HCT116 (cell line): Measurements from ENCODE around the gene CYP2C19. TPM values are rescaled to one million over a fixed set of nuclear protein-coding genes. Genes with fewer than 3 reads are reported as not detected.

Source experiments
- ATAC-seq: fragments of 200-7000 bp; cut with Tn5 transposase; 2 replicates; pipeline ENCODE4 v1.9.1; 2020; ENCODE audit warnings: mild to moderate bottlenecking, moderate library complexity
- BruUV-seq: library from RNA; stranded (reverse); fragments of 400-500 nt; replicated peaks from 2 replicates; lab custom pipeline; 2021; lab: Mats Ljungman, UMichigan
- CTCF ChIA-PET: fragments of 300-600 bp; sonication (Branson Sonifier 250); formaldehyde crosslinking; loops from one replicate; lab custom pipeline; 2021; ENCODE audit warnings: antibody characterized with exemption; lab: Charles Lee
- POLR2A ChIA-PET: fragments of 300-600, 350-600 bp; sonication (Branson Sonifier 250); formaldehyde crosslinking; loops from one replicate; lab custom pipeline; 2021; ENCODE audit warnings: antibody characterized with exemption; lab: Charles Lee
- RAD21 ChIA-PET, 2 experiments: fragments of 300-600 bp; sonication (Branson Sonifier 250); formaldehyde crosslinking; loops; one replicate each; lab custom pipeline; 2023; ENCODE audit warnings: low total read pairs in 2 of 2; ENCODE audit not compliant: uncharacterized antibody in 2 of 2, unreplicated experiment in 2 of 2, low non-redundant PET in 1 of 2; lab: Charles Lee
- DNase-seq: peaks from one replicate; pipeline ENCODE4 v3.0.0-alpha.2; 2010; ENCODE audit warnings: low read depth, low spot score
- H2AFZ ChIP-seq: fragments of 200-600 bp; shearing (Covaris generic), sonication (generic); 2 replicates; pipeline ENCODE4 v1.6.1; 2017; ENCODE audit warnings: low read depth, mixed run types, mixed read lengths, antibody characterized with exemption, low read length; ENCODE audit not compliant: poor library complexity, severe bottlenecking
- H3K27ac ChIP-seq: 2 replicates; pipeline ENCODE4 v1.5.1; 2012; ENCODE audit warnings: low read depth, low read length
- H3K27me3 ChIP-seq: fragments of 200-600 bp; sonication (generic); 2 replicates; pipeline ENCODE4 v1.6.1; 2016; ENCODE audit warnings: mixed run types, low read length, mixed read lengths; ENCODE audit not compliant: insufficient read depth
- H3K36me3 ChIP-seq, 2 experiments: fragments of 200-500 bp in 1 of 2; fragments of 200-600 bp in 1 of 2; sonication (Bioruptor generic) in 1 of 2; sonication (generic) in 1 of 2; 2 replicates each; pipeline versions ENCODE4 v1.5.1 to v1.6.1; 2014 to 2016; ENCODE audit warnings: low read length in 2 of 2, inconsistent platforms in 1 of 2, mixed read lengths in 1 of 2, mixed run types in 1 of 2; ENCODE audit not compliant: insufficient read depth in 2 of 2, control insufficient read depth in 1 of 2
- H3K4me1 ChIP-seq, 2 experiments: fragments of 200-600 bp in 1 of 2; sonication (generic) in 1 of 2; 2 replicates each; pipeline versions ENCODE4 v1.5.1 to v1.6.1; 2012 to 2017; ENCODE audit warnings: low read length in 2 of 2, inconsistent platforms in 1 of 2, mild to moderate bottlenecking in 1 of 2, mixed read lengths in 1 of 2, mixed run types in 1 of 2, moderate library complexity in 1 of 2; ENCODE audit not compliant: insufficient read depth in 2 of 2, control insufficient read depth in 1 of 2
- H3K4me2 ChIP-seq: fragments of 200-600 bp; sonication (generic); 2 replicates; pipeline ENCODE4 v1.6.1; 2017; ENCODE audit warnings: mixed run types, low read length, mixed read lengths
- H3K4me3 ChIP-seq, 2 experiments: fragments of 200-600 bp in 1 of 2; sonication (generic) in 1 of 2; replicated peaks in 1 of 2; 2 replicates each; pipeline ENCODE4 v1.5.1; 2011 to 2016; ENCODE audit warnings: low read length in 2 of 2, control low read depth in 1 of 2, low read depth in 1 of 2, mild to moderate bottlenecking in 1 of 2, mixed read lengths in 1 of 2, mixed run types in 1 of 2
- H3K79me2 ChIP-seq: fragments of 200-600 bp; sonication (generic); 2 replicates; pipeline ENCODE4 v1.6.1; 2017; ENCODE audit warnings: mild to moderate bottlenecking, mixed run types, low read length, moderate library complexity, mixed read lengths; ENCODE audit not compliant: insufficient read depth
- H3K9ac ChIP-seq: fragments of 200-600 bp; sonication (generic); 2 replicates; pipeline ENCODE4 v1.6.1; 2016; ENCODE audit warnings: low read length, mixed read lengths
- H3K9me2 ChIP-seq: fragments of 200-600 bp; sonication (generic), shearing (Covaris generic); 2 replicates; pipeline ENCODE4 v1.6.1; 2017; ENCODE audit warnings: mixed run types, mild to moderate bottlenecking, moderate library complexity; ENCODE audit not compliant: insufficient read depth
- H3K9me3 ChIP-seq, 2 experiments: fragments of 200-500 bp in 1 of 2; fragments of 200-600 bp in 1 of 2; sonication (Bioruptor generic) in 1 of 2; sonication (generic) in 1 of 2; 2 replicates each; pipeline ENCODE4 v1.6.1; 2014 to 2017; ENCODE audit warnings: low read length in 2 of 2, mixed read lengths in 2 of 2, inconsistent platforms in 1 of 2, low read depth in 1 of 2, mild to moderate bottlenecking in 1 of 2, mixed run types in 1 of 2, moderate library complexity in 1 of 2; ENCODE audit not compliant: control insufficient read depth in 1 of 2, insufficient read depth in 1 of 2
- H4K20me1 ChIP-seq: fragments of 200-600 bp; sonication (generic), shearing (Covaris generic); 2 replicates; pipeline ENCODE4 v1.6.1; 2017; ENCODE audit warnings: mixed run types, mild to moderate bottlenecking, moderate library complexity; ENCODE audit not compliant: insufficient read depth
- CEBPB ChIP-seq: IDR thresholded peaks from 2 replicates; pipeline ENCODE4 v1.6.1; 2012; ENCODE audit warnings: low read depth
- EGR1 ChIP-seq: IDR thresholded peaks from 2 replicates; pipeline ENCODE4 v1.6.1; 2012; ENCODE audit warnings: low read depth
- ELF1 ChIP-seq: IDR thresholded peaks from 2 replicates; pipeline ENCODE4 v1.6.1; 2012; ENCODE audit warnings: low read depth, borderline replicate concordance
- EZH2 ChIP-seq: fragments of 200-600 bp; sonication (generic); IDR thresholded peaks from 2 replicates; pipeline ENCODE4 v1.6.1; 2017; ENCODE audit warnings: antibody characterized with exemption, mixed run types
- EZH2phosphoT487 ChIP-seq: fragments of 200-600 bp; IDR thresholded peaks from 2 replicates; pipeline ENCODE4 v1.6.1; 2018; ENCODE audit warnings: antibody characterized with exemption, borderline replicate concordance
- FOSL1 ChIP-seq: IDR thresholded peaks from 2 replicates; pipeline ENCODE4 v1.6.1; 2012; ENCODE audit warnings: low read depth
- JUND ChIP-seq: IDR thresholded peaks from 2 replicates; pipeline ENCODE4 v1.6.1; 2012
- RAD21 ChIP-seq: IDR thresholded peaks from 2 replicates; pipeline ENCODE4 v1.6.1; 2012; ENCODE audit warnings: low read depth, mild to moderate bottlenecking
- SIN3A ChIP-seq: IDR thresholded peaks from 2 replicates; pipeline ENCODE4 v1.6.1; 2012; ENCODE audit warnings: low read depth
- SP1 ChIP-seq: IDR thresholded peaks from 2 replicates; pipeline ENCODE4 v1.6.1; 2012; ENCODE audit warnings: low read depth
- TCF7L2 ChIP-seq: IDR thresholded peaks from 2 replicates; pipeline ENCODE4 v1.7.0; 2011; ENCODE audit warnings: borderline replicate concordance, inconsistent platforms; ENCODE audit not compliant: insufficient read depth, insufficient read length; ENCODE audit errors: extremely low read depth
- YY1 ChIP-seq: IDR thresholded peaks from 2 replicates; pipeline ENCODE4 v1.6.1; 2011; ENCODE audit warnings: low read length, low read depth, moderate library complexity, mild to moderate bottlenecking; ENCODE audit not compliant: insufficient replicate concordance; ENCODE audit errors: extremely low read depth
- ZFX ChIP-seq: fragments of 450-650 bp; IDR thresholded peaks from 2 replicates; pipeline ENCODE4 v1.6.1; 2017
- ZNF274 ChIP-seq: fragments of 200-500 bp; sonication (Bioruptor generic); IDR thresholded peaks from 2 replicates; pipeline ENCODE4 v1.6.1; 2014; ENCODE audit warnings: mild to moderate bottlenecking, low read depth, low read length, inconsistent platforms
- intact Hi-C: fragments of 100-400 bp; cut with micrococcal nuclease; formaldehyde crosslinking; loops from 2 replicates; pipeline ENCODE4 v1.10.0; 2022
- total RNA-seq: library from RNA; stranded (reverse); gene quantifications from one replicate; pipeline ENCODE4 v1.2.1, GENCODE V29; 2021; ENCODE audit not compliant: unreplicated experiment
- TF ChIP-seq, protein P1 (sequence below): IDR thresholded peaks from 2 replicates; pipeline ENCODE4 v1.6.1; 2012; ENCODE audit warnings: low read depth
- TF ChIP-seq, protein P2 (sequence below), 3 experiments: fragments of 200-600 bp in 1 of 3; sonication (generic) in 1 of 3; IDR thresholded peaks in 2 of 3; conservative IDR thresholded peaks in 1 of 3; 2 replicates each; pipeline ENCODE4 v1.5.1; 2012 to 2017; ENCODE audit warnings: low read depth in 2 of 3, low read length in 2 of 3, antibody characterized with exemption in 1 of 3, borderline replicate concordance in 1 of 3, control low read depth in 1 of 3, mild to moderate bottlenecking in 1 of 3, mixed read lengths in 1 of 3, mixed run types in 1 of 3, moderate library complexity in 1 of 3; ENCODE audit not compliant: insufficient read depth in 1 of 3
- TF ChIP-seq, protein P3 (sequence below): IDR thresholded peaks from 2 replicates; pipeline ENCODE4 v1.6.1; 2012
- TF ChIP-seq, protein P4 (sequence below): IDR thresholded peaks from 2 replicates; pipeline ENCODE4 v1.6.1; 2011; ENCODE audit warnings: mild to moderate bottlenecking, low read length, moderate library complexity; ENCODE audit not compliant: insufficient replicate concordance; ENCODE audit errors: extremely low read depth

Gene CYP2C19
- total RNA-seq, 1 experiment from 2014 or later, result not detected

DNA sequence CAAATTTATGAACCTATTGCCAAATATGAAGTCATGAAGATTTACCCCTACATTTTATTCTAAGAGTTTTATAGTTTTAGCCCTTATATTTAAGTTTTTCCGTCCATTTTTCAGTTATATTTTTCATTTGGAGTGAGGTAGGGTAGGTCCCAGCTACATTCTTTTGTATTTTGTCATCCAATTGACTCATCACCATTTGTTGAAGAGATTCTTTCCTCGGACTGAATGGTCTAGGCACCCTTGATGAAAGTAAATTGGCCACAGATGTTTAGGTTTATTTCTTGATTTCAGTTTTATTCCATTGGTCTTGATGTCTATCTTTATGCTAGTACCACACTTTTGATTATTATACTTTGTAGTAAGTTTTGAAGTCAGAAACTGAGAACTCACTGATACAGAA is 22.7 kb downstream of the CYP2C19 start:
- H3K4me2 ChIP-seq, result no peak overlapping the region
- no peaks in the 10 kb centered on the region for H3K9me2 ChIP-seq
- H3K9me3 ChIP-seq, result no peaks in the 10 kb centered on the region
- no TSS peak for BruUV-seq
- intact Hi-C loops, result no loop called here
- no peak for TF ChIP-seq EZH2phosphoT487
- TF ChIP-seq ZFX, result no peak
- no peak for TF ChIP-seq JUND
- TF ChIP-seq, protein P1, sequence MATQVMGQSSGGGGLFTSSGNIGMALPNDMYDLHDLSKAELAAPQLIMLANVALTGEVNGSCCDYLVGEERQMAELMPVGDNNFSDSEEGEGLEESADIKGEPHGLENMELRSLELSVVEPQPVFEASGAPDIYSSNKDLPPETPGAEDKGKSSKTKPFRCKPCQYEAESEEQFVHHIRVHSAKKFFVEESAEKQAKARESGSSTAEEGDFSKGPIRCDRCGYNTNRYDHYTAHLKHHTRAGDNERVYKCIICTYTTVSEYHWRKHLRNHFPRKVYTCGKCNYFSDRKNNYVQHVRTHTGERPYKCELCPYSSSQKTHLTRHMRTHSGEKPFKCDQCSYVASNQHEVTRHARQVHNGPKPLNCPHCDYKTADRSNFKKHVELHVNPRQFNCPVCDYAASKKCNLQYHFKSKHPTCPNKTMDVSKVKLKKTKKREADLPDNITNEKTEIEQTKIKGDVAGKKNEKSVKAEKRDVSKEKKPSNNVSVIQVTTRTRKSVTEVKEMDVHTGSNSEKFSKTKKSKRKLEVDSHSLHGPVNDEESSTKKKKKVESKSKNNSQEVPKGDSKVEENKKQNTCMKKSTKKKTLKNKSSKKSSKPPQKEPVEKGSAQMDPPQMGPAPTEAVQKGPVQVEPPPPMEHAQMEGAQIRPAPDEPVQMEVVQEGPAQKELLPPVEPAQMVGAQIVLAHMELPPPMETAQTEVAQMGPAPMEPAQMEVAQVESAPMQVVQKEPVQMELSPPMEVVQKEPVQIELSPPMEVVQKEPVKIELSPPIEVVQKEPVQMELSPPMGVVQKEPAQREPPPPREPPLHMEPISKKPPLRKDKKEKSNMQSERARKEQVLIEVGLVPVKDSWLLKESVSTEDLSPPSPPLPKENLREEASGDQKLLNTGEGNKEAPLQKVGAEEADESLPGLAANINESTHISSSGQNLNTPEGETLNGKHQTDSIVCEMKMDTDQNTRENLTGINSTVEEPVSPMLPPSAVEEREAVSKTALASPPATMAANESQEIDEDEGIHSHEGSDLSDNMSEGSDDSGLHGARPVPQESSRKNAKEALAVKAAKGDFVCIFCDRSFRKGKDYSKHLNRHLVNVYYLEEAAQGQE, result no peak
- no peak for TF ChIP-seq ELF1
- no peak for TF ChIP-seq FOSL1
- TF ChIP-seq, protein P2, sequence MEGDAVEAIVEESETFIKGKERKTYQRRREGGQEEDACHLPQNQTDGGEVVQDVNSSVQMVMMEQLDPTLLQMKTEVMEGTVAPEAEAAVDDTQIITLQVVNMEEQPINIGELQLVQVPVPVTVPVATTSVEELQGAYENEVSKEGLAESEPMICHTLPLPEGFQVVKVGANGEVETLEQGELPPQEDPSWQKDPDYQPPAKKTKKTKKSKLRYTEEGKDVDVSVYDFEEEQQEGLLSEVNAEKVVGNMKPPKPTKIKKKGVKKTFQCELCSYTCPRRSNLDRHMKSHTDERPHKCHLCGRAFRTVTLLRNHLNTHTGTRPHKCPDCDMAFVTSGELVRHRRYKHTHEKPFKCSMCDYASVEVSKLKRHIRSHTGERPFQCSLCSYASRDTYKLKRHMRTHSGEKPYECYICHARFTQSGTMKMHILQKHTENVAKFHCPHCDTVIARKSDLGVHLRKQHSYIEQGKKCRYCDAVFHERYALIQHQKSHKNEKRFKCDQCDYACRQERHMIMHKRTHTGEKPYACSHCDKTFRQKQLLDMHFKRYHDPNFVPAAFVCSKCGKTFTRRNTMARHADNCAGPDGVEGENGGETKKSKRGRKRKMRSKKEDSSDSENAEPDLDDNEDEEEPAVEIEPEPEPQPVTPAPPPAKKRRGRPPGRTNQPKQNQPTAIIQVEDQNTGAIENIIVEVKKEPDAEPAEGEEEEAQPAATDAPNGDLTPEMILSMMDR (IDR thresholded peaks at IDR 0.05 in 2 of 3, conservative IDR thresholded peaks at IDR 0.05 in 1 of 3; ENCODE audit: borderline replicate concordance in 1 of 3, insufficient read depth in 1 of 3, low read depth in 2 of 3, low read length in 2 of 3), result no peak
- no peak for TF ChIP-seq CEBPB
- TF ChIP-seq ZNF274, result no peak
- TF ChIP-seq EGR1, result no peak
- TF ChIP-seq, protein P3, sequence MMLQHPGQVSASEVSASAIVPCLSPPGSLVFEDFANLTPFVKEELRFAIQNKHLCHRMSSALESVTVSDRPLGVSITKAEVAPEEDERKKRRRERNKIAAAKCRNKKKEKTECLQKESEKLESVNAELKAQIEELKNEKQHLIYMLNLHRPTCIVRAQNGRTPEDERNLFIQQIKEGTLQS, result no peak
- no peak for TF ChIP-seq YY1
- TF ChIP-seq, protein P4, sequence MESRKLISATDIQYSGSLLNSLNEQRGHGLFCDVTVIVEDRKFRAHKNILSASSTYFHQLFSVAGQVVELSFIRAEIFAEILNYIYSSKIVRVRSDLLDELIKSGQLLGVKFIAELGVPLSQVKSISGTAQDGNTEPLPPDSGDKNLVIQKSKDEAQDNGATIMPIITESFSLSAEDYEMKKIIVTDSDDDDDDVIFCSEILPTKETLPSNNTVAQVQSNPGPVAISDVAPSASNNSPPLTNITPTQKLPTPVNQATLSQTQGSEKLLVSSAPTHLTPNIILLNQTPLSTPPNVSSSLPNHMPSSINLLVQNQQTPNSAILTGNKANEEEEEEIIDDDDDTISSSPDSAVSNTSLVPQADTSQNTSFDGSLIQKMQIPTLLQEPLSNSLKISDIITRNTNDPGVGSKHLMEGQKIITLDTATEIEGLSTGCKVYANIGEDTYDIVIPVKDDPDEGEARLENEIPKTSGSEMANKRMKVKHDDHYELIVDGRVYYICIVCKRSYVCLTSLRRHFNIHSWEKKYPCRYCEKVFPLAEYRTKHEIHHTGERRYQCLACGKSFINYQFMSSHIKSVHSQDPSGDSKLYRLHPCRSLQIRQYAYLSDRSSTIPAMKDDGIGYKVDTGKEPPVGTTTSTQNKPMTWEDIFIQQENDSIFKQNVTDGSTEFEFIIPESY, result no peak
- TF ChIP-seq SIN3A, result no peak
- TF ChIP-seq TCF7L2, result no peak
- no peak for TF ChIP-seq EZH2
- no peak for TF ChIP-seq RAD21
- TF ChIP-seq SP1, result no peak
- ATAC-seq (no peak), DNase-seq (no peak)
- H3K4me1 ChIP-seq, result no peaks in the 10 kb centered on the region
- ChIA-PET POLR2A (no interaction called here), CTCF (no interaction called here), RAD21 (no interaction called here)
- H2AFZ ChIP-seq, result no peak overlapping the region
- H3K27me3 ChIP-seq, result no peaks in the 10 kb centered on the region
- no peak overlapping the region for H3K9ac ChIP-seq
- no peak overlapping the region for H3K4me3 ChIP-seq
- no peaks in the 10 kb centered on the region for H3K79me2 ChIP-seq
- H4K20me1 ChIP-seq, result no peaks in the 10 kb centered on the region
- no peaks in the 10 kb centered on the region for H3K36me3 ChIP-seq
- no peak overlapping the region for H3K27ac ChIP-seq
